ENCODE results near the gene PRPF6.

PRPF6 gene

GRCh38 chr20:63952210-63952535 is 28.8 kb upstream of the PRPF6 start:
- DNase-seq (ENCODE audit: low spot score), result no peak
- in situ Hi-C loops (cut with MboI; ENCODE audit: low sequenced_read_pairs, unreplicated experiment), result no loop called here
- no peak for TF ChIP-seq CTCF (IDR thresholded peaks at IDR 0.05; ENCODE audit: borderline replicate concordance, control extremely low read depth, extremely low read depth, insufficient read depth, missing control alignments)

GRCh38 chr20:63952769-63953168 is 28.2 kb upstream of the PRPF6 start:
- TF ChIP-seq CTCF (IDR thresholded peaks at IDR 0.05; ENCODE audit: borderline replicate concordance, control extremely low read depth, extremely low read depth, insufficient read depth, missing control alignments), result no peak
- in situ Hi-C loops (cut with MboI; ENCODE audit: low sequenced_read_pairs, unreplicated experiment), result no loop called here

GRCh38 chr20:63953764-63954429 is 27.0 kb upstream of the PRPF6 start:
- DNase-seq (ENCODE audit: low spot score), result no peak

More at GRCh38 chr20:63952769-63953168, 28.2 kb upstream of the PRPF6 start:
- DNase-seq (ENCODE audit: low spot score), result no peak

GRCh38 chr20:63955281-63955826 is 25.6 kb upstream of the PRPF6 start:
- DNase-seq (ENCODE audit: low spot score), result peak; percentile 77
- TF ChIP-seq CTCF (IDR thresholded peaks at IDR 0.05; ENCODE audit: borderline replicate concordance, control extremely low read depth, extremely low read depth, insufficient read depth, missing control alignments), result peak; percentile 54
- in situ Hi-C loops (cut with MboI; ENCODE audit: low sequenced_read_pairs, unreplicated experiment), result no loop called here

More at GRCh38 chr20:63953764-63954429, 27.0 kb upstream of the PRPF6 start:
- TF ChIP-seq CTCF (IDR thresholded peaks at IDR 0.05; ENCODE audit: borderline replicate concordance, control extremely low read depth, extremely low read depth, insufficient read depth, missing control alignments), result no peak
- in situ Hi-C loops (cut with MboI; ENCODE audit: low sequenced_read_pairs, unreplicated experiment), result no loop called here

- no peak for TF ChIP-seq CTCF (IDR thresholded peaks at IDR 0.05; ENCODE audit: borderline replicate concordance, control extremely low read depth, extremely low read depth, insufficient read depth, missing control alignments)
- in situ Hi-C loops (cut with MboI; ENCODE audit: low sequenced_read_pairs, unreplicated experiment), result no loop called here
- DNase-seq (ENCODE audit: low spot score), result peak; percentile 93
Observed at GRCh38 chr20:63955827-63956663, 24.9 kb upstream of the PRPF6 start, which contains the start of gene UCKL1. Gene UCKL1, minus strand, starts transcription at chr20:63956416. Its CDS starts 44 bp downstream, at chr20:63956372.

- in situ Hi-C loops (cut with MboI; ENCODE audit: low sequenced_read_pairs, unreplicated experiment), result no loop called here
- no peak for TF ChIP-seq CTCF (IDR thresholded peaks at IDR 0.05; ENCODE audit: borderline replicate concordance, control extremely low read depth, extremely low read depth, insufficient read depth, missing control alignments)
- DNase-seq (ENCODE audit: low spot score), result no peak
Observed at GRCh38 chr20:63956664-63957003, 24.3 kb upstream of the PRPF6 start.
